HepG2 (cell line): ENCODE measurements around the gene TCTN2. TPM values are rescaled to one million over a fixed set of nuclear protein-coding genes. Genes with fewer than 3 reads are reported as not detected.

ENCODE experiments used
- CCAR2 ChIP-seq: fragments of 200-400 bp; formaldehyde crosslinking; optimal IDR thresholded peaks from 2 replicates; pipeline ENCODE3; 2018; ENCODE audit warnings: low read depth, mild to moderate bottlenecking, low read length, moderate library complexity
- GABPB1 ChIP-seq: IDR thresholded peaks from 2 replicates; pipeline ENCODE4 v1.6.1; 2016; ENCODE audit warnings: mild to moderate bottlenecking, missing genetic modification reagents, moderate library complexity, missing compliant biosample characterization
- MTA3 ChIP-seq: sonication (generic); formaldehyde crosslinking; IDR thresholded peaks from 2 replicates; pipeline ENCODE4 v1.4.0; 2020; ENCODE audit warnings: missing genetic modification reagents
- NFYC ChIP-seq: IDR thresholded peaks from 2 replicates; pipeline ENCODE4 v1.6.1; 2016; ENCODE audit warnings: missing genetic modification reagents, missing compliant biosample characterization
- RXRA ChIP-seq: sonication (generic); formaldehyde crosslinking; IDR thresholded peaks from 2 replicates; pipeline ENCODE4 v1.5.1; 2020; ENCODE audit warnings: missing genetic modification reagents
- ZBTB8A ChIP-seq: sonication (generic); formaldehyde crosslinking; IDR thresholded peaks from 2 replicates; pipeline ENCODE4 v1.4.0; 2020; ENCODE audit warnings: mild to moderate bottlenecking, low read depth, missing genetic modification reagents, borderline replicate concordance
- ZNF256 ChIP-seq: sonication (generic); formaldehyde crosslinking; conservative IDR thresholded peaks from 2 replicates; pipeline ENCODE4 v1.4.0; 2020; ENCODE audit warnings: missing genetic modification reagents
- ZNF501 ChIP-seq: sonication (generic); formaldehyde crosslinking; IDR thresholded peaks from 2 replicates; pipeline ENCODE4 v1.5.1; 2020; ENCODE audit warnings: mild to moderate bottlenecking, moderate library complexity, missing genetic modification reagents
- ZNF598 ChIP-seq: sonication (generic); formaldehyde crosslinking; IDR thresholded peaks from 2 replicates; pipeline ENCODE4 v1.5.1; 2020; ENCODE audit warnings: mild to moderate bottlenecking, missing genetic modification reagents, borderline replicate concordance
- polyA plus RNA-seq, 8 experiments: library from polyadenylated mRNA; depleted of rRNA in 3 of 8; stranded (reverse) in 7 of 8; unstranded in 1 of 8; fragments of >200 nt; fragmentation: Illumina TruSeq in 4 of 8; extraction: Trizol in 4 of 8; gene quantifications; 2 replicates each; pipeline versions ENCODE4 v1.2.1 to v1.2.3, GENCODE V29; 2011 to 2016; ENCODE audit warnings: low read depth in 4 of 8, missing spikeins in 1 of 8, mixed read lengths in 1 of 8; ENCODE audit not compliant: insufficient read depth in 1 of 8
- total RNA-seq, 5 experiments: library from RNA; depleted of rRNA; stranded (reverse); fragments of >200 nt; fragmentation: Illumina TruSeq; extraction: Trizol; gene quantifications; 2 replicates each; pipeline ENCODE4 v1.2.3, GENCODE V29; 2016; ENCODE audit warnings: low read depth in 1 of 5
- TF ChIP-seq, protein P1 (sequence below): sonication (generic); formaldehyde crosslinking; IDR thresholded peaks from 2 replicates; pipeline ENCODE4 v1.5.0; 2020; ENCODE audit warnings: mild to moderate bottlenecking, missing genetic modification reagents
- TF ChIP-seq, protein P2 (sequence below): sonication (generic); formaldehyde crosslinking; IDR thresholded peaks from 2 replicates; pipeline ENCODE4 v1.5.0; 2020; ENCODE audit warnings: missing genetic modification reagents
- TF ChIP-seq, protein P3 (sequence below): sonication (generic); formaldehyde crosslinking; IDR thresholded peaks from 2 replicates; pipeline ENCODE4 v1.4.0; 2020; ENCODE audit warnings: missing genetic modification reagents
- TF ChIP-seq, protein P4 (sequence below): IDR thresholded peaks from 2 replicates; pipeline ENCODE4 v1.6.1; 2016; ENCODE audit warnings: missing genetic modification reagents, missing compliant biosample characterization
- TF ChIP-seq, protein P5 (sequence below), 2 experiments: fragments of 450-650 bp in 1 of 2; sonication (generic) in 1 of 2; formaldehyde crosslinking; IDR thresholded peaks; 2 replicates each; pipeline versions ENCODE4 v1.5.0 to v1.8.0; 2020 to 2022; ENCODE audit warnings: mild to moderate bottlenecking in 1 of 2, missing genetic modification reagents in 1 of 2
- TF ChIP-seq, protein P6 (sequence below): sonication (generic); formaldehyde crosslinking; conservative IDR thresholded peaks from 2 replicates; pipeline ENCODE4 v1.4.0; 2020; ENCODE audit warnings: mild to moderate bottlenecking, missing genetic modification reagents, moderate library complexity
- TF ChIP-seq, protein P7 (sequence below): sonication (generic); formaldehyde crosslinking; IDR thresholded peaks from 2 replicates; pipeline ENCODE4 v1.4.0; 2020; ENCODE audit warnings: mild to moderate bottlenecking, missing genetic modification reagents

TCTN2 gene
- total and polyA plus RNA-seq, 2 of the 13 experiments (the other 11 are each of a cell fraction or from before 2014, with no cell fraction given) = 5.0 to 8.1 TPM

DNA sequence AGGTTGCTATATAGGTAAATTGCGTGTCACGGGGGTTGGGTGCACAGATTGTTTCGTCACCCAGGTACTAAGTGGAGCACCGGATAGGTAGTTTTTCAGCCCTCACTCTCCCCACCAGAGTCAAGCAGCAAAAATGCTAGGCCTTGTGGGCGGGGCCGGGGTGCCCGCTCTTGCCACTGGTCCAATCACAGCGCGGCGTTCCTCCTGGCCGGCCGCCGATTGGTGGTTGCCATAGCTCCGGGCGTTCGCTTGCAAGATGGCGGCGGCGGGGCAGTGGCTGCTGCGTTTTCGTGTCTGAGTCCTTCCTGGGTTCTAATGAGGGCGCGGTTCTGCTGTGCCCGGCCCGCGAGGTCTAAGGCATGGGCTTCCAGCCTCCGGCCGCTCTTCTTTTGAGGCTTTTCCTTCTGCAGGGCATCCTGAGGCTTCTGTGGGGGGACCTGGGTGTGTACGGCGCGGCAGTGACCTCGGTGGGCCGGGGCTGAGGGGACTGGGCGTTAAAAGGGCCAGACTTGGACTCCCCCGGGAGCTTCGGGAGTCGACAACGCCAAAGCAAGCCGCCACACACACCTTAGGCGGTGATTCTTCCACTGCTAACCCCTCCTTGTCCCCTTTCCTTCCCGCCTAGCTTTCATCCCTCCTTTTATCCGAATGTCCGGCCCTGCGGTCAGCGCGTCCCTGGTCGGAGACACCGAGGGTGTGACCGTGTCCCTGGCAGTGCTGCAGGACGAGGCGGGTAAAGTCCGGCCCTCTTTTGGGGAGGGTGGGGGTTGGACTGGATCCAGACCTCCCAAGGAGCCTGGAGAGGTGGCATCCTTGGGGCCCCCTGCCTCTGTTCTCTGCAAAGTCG is at the start of gene TCTN2 (continued):
- TF ChIP-seq ZNF256 (CRISPR knock-in tag) = 0 out of 2 replicates have a peak, but pooled peaks have one; percentile 33
- peak; percentile 91 for TF ChIP-seq NFYC
- TF ChIP-seq, protein P1, sequence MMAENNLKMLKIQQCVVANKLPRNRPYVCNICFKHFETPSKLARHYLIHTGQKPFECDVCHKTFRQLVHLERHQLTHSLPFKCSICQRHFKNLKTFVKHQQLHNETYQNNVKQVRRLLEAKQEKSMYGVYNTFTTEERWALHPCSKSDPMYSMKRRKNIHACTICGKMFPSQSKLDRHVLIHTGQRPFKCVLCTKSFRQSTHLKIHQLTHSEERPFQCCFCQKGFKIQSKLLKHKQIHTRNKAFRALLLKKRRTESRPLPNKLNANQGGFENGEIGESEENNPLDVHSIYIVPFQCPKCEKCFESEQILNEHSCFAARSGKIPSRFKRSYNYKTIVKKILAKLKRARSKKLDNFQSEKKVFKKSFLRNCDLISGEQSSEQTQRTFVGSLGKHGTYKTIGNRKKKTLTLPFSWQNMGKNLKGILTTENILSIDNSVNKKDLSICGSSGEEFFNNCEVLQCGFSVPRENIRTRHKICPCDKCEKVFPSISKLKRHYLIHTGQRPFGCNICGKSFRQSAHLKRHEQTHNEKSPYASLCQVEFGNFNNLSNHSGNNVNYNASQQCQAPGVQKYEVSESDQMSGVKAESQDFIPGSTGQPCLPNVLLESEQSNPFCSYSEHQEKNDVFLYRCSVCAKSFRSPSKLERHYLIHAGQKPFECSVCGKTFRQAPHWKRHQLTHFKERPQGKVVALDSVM (CRISPR knock-in tag) = no peak
- TF ChIP-seq RXRA = 0 out of 2 replicates have a peak, but pooled peaks have one; percentile 27
- no peak for TF ChIP-seq MTA3
- no peak for TF ChIP-seq CCAR2
- TF ChIP-seq, protein P2, sequence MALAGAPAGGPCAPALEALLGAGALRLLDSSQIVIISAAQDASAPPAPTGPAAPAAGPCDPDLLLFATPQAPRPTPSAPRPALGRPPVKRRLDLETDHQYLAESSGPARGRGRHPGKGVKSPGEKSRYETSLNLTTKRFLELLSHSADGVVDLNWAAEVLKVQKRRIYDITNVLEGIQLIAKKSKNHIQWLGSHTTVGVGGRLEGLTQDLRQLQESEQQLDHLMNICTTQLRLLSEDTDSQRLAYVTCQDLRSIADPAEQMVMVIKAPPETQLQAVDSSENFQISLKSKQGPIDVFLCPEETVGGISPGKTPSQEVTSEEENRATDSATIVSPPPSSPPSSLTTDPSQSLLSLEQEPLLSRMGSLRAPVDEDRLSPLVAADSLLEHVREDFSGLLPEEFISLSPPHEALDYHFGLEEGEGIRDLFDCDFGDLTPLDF (CRISPR knock-in tag) = peak; percentile 84
- TF ChIP-seq, protein P3, sequence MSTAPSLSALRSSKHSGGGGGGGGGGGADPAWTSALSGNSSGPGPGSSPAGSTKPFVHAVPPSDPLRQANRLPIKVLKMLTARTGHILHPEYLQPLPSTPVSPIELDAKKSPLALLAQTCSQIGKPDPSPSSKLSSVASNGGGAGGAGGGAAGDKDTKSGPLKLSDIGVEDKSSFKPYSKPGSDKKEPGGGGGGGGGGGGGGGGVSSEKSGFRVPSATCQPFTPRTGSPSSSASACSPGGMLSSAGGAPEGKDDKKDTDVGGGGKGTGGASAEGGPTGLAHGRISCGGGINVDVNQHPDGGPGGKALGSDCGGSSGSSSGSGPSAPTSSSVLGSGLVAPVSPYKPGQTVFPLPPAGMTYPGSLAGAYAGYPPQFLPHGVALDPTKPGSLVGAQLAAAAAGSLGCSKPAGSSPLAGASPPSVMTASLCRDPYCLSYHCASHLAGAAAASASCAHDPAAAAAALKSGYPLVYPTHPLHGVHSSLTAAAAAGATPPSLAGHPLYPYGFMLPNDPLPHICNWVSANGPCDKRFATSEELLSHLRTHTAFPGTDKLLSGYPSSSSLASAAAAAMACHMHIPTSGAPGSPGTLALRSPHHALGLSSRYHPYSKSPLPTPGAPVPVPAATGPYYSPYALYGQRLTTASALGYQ = no peak
- peak; percentile 49; the same call in 1 of the 2 replicates for TF ChIP-seq ZNF501 (CRISPR knock-in tag)
- TF ChIP-seq, protein P4, sequence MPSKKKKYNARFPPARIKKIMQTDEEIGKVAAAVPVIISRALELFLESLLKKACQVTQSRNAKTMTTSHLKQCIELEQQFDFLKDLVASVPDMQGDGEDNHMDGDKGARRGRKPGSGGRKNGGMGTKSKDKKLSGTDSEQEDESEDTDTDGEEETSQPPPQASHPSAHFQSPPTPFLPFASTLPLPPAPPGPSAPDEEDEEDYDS (CRISPR knock-in tag) = peak; percentile 17; the same call in 1 of the 2 replicates
- TF ChIP-seq, protein P5, sequence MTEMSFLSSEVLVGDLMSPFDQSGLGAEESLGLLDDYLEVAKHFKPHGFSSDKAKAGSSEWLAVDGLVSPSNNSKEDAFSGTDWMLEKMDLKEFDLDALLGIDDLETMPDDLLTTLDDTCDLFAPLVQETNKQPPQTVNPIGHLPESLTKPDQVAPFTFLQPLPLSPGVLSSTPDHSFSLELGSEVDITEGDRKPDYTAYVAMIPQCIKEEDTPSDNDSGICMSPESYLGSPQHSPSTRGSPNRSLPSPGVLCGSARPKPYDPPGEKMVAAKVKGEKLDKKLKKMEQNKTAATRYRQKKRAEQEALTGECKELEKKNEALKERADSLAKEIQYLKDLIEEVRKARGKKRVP (CRISPR knock-in tag; IDR thresholded peaks at IDR 0.05) = 0 out of 4 replicates have a peak, but pooled peaks of 1 of the 2 experiments have one; percentile 15
- TF ChIP-seq, protein P6, sequence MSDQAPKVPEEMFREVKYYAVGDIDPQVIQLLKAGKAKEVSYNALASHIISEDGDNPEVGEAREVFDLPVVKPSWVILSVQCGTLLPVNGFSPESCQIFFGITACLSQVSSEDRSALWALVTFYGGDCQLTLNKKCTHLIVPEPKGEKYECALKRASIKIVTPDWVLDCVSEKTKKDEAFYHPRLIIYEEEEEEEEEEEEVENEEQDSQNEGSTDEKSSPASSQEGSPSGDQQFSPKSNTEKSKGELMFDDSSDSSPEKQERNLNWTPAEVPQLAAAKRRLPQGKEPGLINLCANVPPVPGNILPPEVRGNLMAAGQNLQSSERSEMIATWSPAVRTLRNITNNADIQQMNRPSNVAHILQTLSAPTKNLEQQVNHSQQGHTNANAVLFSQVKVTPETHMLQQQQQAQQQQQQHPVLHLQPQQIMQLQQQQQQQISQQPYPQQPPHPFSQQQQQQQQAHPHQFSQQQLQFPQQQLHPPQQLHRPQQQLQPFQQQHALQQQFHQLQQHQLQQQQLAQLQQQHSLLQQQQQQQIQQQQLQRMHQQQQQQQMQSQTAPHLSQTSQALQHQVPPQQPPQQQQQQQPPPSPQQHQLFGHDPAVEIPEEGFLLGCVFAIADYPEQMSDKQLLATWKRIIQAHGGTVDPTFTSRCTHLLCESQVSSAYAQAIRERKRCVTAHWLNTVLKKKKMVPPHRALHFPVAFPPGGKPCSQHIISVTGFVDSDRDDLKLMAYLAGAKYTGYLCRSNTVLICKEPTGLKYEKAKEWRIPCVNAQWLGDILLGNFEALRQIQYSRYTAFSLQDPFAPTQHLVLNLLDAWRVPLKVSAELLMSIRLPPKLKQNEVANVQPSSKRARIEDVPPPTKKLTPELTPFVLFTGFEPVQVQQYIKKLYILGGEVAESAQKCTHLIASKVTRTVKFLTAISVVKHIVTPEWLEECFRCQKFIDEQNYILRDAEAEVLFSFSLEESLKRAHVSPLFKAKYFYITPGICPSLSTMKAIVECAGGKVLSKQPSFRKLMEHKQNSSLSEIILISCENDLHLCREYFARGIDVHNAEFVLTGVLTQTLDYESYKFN (CRISPR knock-in tag) = no peak
- no peak for TF ChIP-seq ZBTB8A (CRISPR knock-in tag)
- TF ChIP-seq GABPB1 (CRISPR knock-in tag) = peak; percentile 60; the same call in 1 of the 2 replicates
- TF ChIP-seq, protein P7, sequence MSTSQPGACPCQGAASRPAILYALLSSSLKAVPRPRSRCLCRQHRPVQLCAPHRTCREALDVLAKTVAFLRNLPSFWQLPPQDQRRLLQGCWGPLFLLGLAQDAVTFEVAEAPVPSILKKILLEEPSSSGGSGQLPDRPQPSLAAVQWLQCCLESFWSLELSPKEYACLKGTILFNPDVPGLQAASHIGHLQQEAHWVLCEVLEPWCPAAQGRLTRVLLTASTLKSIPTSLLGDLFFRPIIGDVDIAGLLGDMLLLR = 0 out of 2 replicates have a peak, but pooled peaks have one; percentile 43
- 0 out of 2 replicates have a peak, but pooled peaks have one; percentile 30 for TF ChIP-seq ZNF598
